HAP-1 (cell line): ENCODE measurements around the gene ZFP57.

Source experiments
- DNase-seq, 2 experiments: peaks; one replicate each; pipeline ENCODE4 v3.0.0-alpha.2; 2016 to 2020; ENCODE audit warnings: low spot score in 2 of 2
- H3K27me3 ChIP-seq: fragments of 250-450 bp; sonication (Bioruptor Pico); 2 replicates; pipeline ENCODE4 v1.5.1; 2020; ENCODE audit warnings: low read depth, mild to moderate bottlenecking, moderate library complexity
- H3K36me3 ChIP-seq: fragments of 250-450 bp; sonication (Bioruptor Pico); replicated peaks from 2 replicates; pipeline ENCODE4 v1.5.1; 2020; ENCODE audit warnings: mild to moderate bottlenecking
- H3K4me1 ChIP-seq: fragments of 250-450 bp; sonication (Bioruptor Pico); 2 replicates; pipeline ENCODE4 v1.5.1; 2020; ENCODE audit warnings: mild to moderate bottlenecking
- H3K4me3 ChIP-seq: fragments of 250-450 bp; sonication (Bioruptor Pico); 2 replicates; pipeline ENCODE4 v1.5.1; 2020; ENCODE audit warnings: mild to moderate bottlenecking, moderate library complexity
- H3K9me3 ChIP-seq: fragments of 250-450 bp; sonication (Bioruptor Pico); 2 replicates; pipeline ENCODE4 v1.5.1; 2020; ENCODE audit warnings: mild to moderate bottlenecking, moderate library complexity
- in situ Hi-C: fragments of 300-500 bp; cut with MboI; formaldehyde crosslinking; loops from 3 replicates; pipeline ENCODE4 v1.14.3; 2020; ENCODE audit warnings: low sequenced_read_pairs, inconsistent platforms, mixed read lengths

The ZFP57 gene

DNA sequence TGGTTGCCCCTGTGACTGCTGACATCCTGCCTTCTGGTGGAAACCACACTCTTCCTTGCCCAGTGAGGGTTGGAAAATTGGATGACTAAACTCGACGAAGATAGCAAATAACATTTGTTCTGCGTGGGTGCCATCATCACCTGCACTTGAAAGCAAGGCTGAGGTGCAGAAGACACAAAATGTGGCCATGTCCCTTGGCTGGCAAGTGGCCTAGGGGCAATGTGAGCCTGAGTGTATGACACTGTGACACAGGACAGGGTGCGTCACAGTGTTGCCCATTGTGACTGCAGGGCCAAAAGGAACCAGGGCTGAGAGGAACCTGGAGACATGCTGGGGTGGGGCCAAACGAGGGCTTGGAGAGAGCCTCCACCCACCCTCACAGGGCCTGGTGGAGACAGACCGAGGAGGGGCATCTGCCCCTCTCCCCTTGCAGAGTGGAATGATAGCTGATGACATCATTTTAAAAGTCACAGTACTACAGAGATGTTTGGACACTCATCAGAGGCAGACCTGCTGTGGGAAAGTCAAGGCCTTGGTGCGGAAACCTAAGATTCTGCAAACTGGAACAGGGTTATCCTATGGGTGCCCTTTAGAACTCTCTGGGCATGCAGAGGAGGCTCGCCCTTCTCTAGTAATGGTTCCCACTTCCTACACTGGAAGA lies 29.5 kb upstream of the ZFP57 start:
- Histone ChIP-seq H3K36me3 (no peaks in the 10 kb centered on the region), H3K4me3 (no peak overlapping the region)
- in situ Hi-C loops: loop anchor here (25.0 kb wide), 1 partner anchor 302 kb away; no protein-coding TSS in a partner anchor

DNA sequence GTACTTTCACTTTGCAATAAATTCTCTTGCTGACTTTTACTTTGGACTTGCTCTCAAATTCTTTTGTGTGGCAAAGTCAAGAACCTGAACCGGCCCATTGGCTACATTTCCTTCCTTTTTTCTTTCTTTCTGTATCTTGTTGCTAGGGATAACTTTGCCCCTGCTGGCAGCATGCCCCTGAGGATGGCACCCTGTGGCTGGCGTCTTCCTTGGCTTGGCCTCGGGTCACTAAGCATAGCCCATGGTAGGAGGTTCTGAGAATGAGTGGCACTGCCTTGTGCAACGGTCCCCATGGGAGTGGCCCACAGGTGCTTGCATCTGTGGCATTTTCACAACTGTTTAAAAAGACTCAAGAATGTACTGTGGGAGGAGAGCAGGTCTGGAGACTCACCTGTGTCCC lies 28.2 kb upstream of the ZFP57 start:
- no peak overlapping the region for H3K4me3 ChIP-seq

More for the DNA sequence above, 29.5 kb upstream of the ZFP57 start:
- no peaks in the 10 kb centered on the region for H3K9me3 ChIP-seq
- peaks cover 28% of the 10 kb centered on the region for H3K27me3 ChIP-seq
- H3K4me1 ChIP-seq: no peaks in the 10 kb centered on the region
- DNase-seq: no peak

DNA sequence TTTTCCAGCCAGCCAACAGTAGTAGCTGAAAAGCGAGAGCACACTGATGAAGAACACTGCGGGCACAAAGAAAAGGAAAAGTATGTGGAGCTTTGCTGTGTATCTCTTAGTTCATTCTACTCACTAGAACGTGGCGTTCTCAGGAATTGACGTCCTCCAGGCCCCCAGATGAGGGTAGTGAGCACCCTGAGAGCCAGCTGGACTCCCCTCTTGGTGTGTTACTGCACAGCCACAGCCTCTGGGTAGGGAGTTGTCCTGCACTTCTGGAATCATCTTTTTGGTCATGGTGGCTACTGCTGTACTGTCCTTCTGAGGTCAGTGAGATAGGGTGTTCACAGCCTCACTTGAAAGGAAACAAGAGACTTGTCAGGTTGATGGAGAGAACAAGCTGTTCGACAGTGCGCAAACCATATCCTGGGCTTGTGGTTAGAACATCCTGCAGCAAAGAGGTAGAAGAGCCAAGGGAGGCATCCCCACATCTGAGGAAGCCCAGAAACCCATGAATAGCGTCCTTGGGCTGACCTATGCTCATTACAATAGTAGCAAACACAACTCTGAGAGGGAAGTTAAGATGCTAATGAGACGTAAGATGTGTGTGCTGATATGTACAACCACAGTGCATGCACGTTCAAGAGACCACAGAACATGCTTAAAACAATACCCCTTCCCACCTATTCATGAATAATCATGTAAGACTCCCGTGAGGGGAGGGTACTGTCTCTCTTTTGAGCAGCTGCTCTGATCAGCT lies 27.7 kb upstream of the ZFP57 start:
- no peaks in the 10 kb centered on the region for H3K9me3 ChIP-seq
- H3K36me3 ChIP-seq: no peaks in the 10 kb centered on the region
- DNase-seq: no peak
- no peak overlapping the region for H3K4me3 ChIP-seq
- H3K27me3 ChIP-seq: peaks cover 28% of the 10 kb centered on the region
- H3K4me1 ChIP-seq: no peaks in the 10 kb centered on the region
- in situ Hi-C loops: loop anchor here (25.0 kb wide), 1 partner anchor 304 kb away; no protein-coding TSS in a partner anchor

More for the DNA sequence above, 28.2 kb upstream of the ZFP57 start:
- DNase-seq: no peak
- Histone ChIP-seq H3K27me3 (peaks cover 28% of the 10 kb centered on the region), H3K36me3 (no peaks in the 10 kb centered on the region), H3K4me1 (no peaks in the 10 kb centered on the region), H3K9me3 (no peaks in the 10 kb centered on the region)
- in situ Hi-C loops: loop anchor here (25.0 kb wide), 1 partner anchor 303 kb away; no protein-coding TSS in a partner anchor

DNA sequence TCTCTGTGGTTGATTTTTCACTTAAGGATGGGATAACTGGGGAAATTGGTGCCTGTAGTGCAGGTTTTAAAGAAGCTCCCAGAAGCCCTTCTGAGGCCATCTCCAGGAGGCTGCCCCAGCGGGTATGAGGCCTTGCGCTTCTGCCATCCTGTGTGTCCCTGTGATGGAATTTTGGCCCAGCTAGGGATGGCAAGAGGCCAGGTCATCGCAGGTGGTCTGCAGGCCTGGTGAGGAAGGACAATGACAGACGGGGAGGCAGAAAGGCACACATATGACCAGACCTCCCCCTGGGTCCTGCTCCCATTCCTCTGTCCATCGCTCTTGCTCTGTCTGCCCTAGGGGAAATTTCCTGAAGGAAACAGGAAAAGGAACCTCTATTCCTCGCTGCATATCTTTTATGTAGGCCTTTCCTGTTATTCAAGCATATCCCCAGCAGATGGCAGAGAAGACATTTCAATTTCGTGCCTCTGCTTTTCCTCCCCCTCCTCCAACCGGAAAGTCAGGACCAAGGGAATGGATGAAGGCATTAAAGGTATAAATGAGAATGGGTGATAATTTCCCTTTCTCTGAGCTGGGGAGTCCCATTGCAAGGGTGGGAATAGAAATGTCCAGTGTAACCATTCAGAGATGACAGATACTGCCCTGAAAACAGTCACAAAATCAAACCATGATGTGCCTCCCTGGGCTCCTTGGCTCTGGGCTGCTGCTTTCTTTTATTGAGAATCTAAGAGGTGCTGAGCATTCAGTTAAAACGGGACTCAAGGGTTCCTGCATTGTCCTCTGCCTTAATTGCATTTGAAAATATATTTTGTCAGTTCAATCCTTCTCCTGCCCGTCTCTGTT lies 24.7 kb upstream of the ZFP57 start:
- H3K4me3 ChIP-seq: no peak overlapping the region
- peaks cover 3% of the 10 kb centered on the region; the same call in 1 of the 2 replicates for H3K9me3 ChIP-seq
- in situ Hi-C loops: loop anchor here (25.0 kb wide), 1 partner anchor 307 kb away; no protein-coding TSS in a partner anchor
- no peaks in the 10 kb centered on the region for H3K4me1 ChIP-seq
- DNase-seq: peak; percentile 52 to 63
- H3K36me3 ChIP-seq: no peaks in the 10 kb centered on the region
- H3K27me3 ChIP-seq: peaks cover 28% of the 10 kb centered on the region

DNA sequence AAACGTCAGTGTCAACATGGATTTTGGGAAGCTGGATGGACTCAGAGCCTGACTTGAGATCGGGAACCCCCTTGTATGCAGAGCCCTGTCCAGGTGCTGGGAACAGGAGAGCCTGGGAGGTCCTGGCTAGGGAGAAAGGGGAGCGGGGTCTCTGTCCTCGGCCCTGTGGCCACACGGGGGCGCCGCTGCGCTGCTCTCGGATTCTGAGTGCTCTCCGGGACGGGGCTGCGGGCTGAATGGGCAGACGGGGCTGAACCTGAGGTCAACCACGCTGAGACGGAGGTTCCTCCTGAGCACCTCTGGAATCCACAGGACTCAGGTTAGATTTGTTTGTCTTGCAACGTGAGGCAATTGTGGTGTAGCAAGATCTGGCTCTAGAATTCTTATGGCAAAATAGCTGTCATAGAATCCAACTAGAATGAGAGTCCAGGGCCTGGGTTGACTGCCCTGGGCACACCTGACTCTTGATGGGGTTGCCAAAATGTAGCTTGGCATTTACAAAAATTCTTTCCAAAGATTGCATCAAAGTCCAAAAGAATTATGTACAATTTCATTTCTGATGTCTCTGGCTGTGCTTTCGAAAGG lies 21.7 kb upstream of the ZFP57 start:
- no peak overlapping the region for H3K4me3 ChIP-seq

DNA sequence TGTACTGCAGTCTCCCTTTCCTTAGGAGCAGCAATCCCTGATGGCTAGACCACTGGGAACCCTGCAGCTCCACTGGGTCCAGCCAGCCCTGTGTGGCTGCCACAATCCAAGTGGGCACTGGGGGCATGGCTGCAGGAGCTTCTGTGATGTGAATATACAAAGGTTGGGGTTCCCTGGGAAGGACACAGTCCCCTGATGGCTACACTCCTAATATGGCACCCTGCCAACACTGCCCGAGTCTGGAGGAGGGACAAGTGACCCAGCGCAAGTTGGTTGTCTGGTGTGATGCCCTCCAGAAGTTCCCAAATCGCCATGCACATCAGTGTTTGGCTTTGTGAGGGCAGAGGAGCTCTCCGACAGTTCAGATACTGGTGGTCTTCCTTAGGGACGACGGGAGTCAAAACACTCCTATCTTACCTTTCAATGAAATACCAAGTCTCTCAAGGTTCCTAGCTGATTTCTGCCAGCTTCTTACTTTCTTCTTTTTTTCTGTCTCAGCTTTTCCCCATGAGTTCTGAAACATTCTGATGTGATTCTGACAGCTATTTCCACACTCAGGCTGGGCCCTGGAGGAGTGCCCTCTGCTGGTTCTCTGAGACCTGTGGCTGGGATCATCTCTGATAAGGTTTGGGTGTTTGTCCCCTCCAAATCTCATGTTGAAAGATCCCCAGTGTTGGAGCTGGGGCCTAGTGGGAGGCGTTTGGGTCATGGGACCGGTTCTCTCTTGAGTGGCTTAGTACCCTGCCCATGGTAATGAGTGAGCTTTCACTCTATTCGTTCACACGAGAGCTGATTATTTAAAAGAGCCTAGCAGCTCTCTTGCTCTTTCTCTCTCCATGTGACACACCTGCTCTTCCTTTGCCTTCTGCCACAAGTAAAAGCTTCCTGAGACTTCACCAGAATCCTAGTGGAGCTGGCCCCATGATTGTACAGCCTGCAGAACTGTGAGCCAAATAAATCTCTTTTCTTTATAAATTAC lies 15.5 kb upstream of the ZFP57 start:
- in situ Hi-C loops: no loop called here
- DNase-seq: peak; percentile 11 to 51
- H3K9me3 ChIP-seq: no peaks in the 10 kb centered on the region; the same call in none of the 2 replicates
- no peaks in the 10 kb centered on the region for H3K27me3 ChIP-seq
- H3K4me3 ChIP-seq: no peak overlapping the region
- H3K36me3 ChIP-seq: no peaks in the 10 kb centered on the region
- no peaks in the 10 kb centered on the region for H3K4me1 ChIP-seq

More for the DNA sequence above, 21.7 kb upstream of the ZFP57 start:
- in situ Hi-C loops: loop anchor here (5.0 to 25.0 kb wide), 2 partner anchors 135 to 310 kb away; no protein-coding TSS in a partner anchor
- DNase-seq: peak in 1 of 2 experiments; percentile 81
- H3K9me3 ChIP-seq: peaks cover 3% of the 10 kb centered on the region; the same call in 1 of the 2 replicates
- no peaks in the 10 kb centered on the region for H3K4me1 ChIP-seq
- H3K27me3 ChIP-seq: peaks cover 14% of the 10 kb centered on the region
- H3K36me3 ChIP-seq: no peaks in the 10 kb centered on the region

DNA sequence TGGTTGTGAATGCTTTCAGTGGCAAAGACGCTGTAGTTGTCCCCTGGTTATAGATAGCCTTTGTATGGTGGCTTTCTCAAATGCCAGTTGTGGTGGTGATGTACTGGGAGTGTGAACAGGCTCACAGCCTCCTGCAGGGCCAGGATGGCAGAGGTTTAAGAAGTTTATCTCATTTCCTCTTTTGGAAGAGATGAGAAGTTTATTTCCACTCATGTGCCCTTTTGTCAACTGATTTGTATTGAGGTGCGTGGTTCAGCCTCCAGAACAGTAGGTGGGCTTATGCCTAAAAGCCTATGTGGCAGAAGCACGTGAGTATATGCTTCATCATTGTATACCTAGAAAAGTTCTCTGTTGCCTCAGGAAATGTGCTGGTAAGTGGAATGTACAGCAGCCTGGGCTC lies 13.7 kb upstream of the ZFP57 start:
- Histone ChIP-seq H3K36me3 (no peaks in the 10 kb centered on the region), H3K4me3 (no peak overlapping the region), H3K4me1 (no peaks in the 10 kb centered on the region), H3K9me3 (no peaks in the 10 kb centered on the region; the same call in none of the 2 replicates), H3K27me3 (no peaks in the 10 kb centered on the region)
- in situ Hi-C loops: no loop called here
- no peak for DNase-seq

DNA sequence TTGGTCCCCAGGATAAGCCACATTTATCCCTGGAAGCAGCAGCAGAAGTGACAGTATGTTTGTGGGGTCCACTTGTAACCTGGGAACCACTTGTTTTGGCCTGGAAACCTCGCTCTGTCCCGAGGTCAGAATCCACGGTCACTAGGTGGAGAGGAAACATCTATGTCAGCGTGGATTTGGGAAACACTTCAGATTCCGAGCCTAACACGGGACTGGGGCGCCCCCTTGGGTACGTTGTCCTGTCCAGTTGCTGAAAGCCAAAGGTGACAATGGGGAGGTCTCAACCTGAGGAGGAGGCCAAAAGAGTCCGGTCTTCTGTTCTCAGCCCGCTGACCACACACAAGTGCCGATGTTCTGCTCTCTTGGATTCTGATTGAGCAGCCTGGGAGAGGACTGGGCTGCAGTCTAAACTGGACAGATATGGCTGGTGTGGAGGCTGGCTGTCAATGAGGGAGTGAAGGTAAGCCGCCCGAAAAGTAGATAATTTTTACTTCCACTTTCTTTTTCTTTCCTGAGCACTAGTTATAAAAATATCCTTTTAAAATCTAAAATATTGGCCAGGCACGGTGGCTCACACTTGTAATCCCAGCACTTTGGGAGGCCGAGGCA lies 4.9 kb upstream of the ZFP57 start:
- no peaks in the 10 kb centered on the region for H3K9me3 ChIP-seq
- no peaks in the 10 kb centered on the region for H3K27me3 ChIP-seq
- H3K36me3 ChIP-seq: no peaks in the 10 kb centered on the region
- DNase-seq: peak in 1 of 2 experiments; percentile 48
- in situ Hi-C loops: no loop called here
- H3K4me1 ChIP-seq: no peaks in the 10 kb centered on the region
- H3K4me3 ChIP-seq: no peak overlapping the region

DNA sequence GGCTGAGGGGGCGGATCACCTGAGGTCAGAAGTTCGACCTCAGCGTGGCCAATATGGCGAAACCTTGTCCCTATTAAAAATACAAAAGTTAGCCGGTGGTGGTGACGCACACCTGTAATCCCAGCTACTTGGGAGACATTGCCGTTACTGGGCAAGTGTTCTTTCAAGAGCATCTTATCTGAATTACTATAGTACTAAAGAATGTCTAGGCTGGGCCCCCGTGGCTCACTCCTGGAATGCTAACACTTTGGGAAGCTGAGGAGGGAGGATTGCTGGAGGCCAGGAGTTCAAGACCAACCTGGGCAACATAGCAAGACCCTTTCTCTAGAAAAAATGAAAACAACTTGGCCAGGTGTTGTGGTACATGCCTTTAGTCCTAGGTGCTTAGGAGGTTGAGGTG lies 859 bp upstream of the ZFP57 start:
- no peaks in the 10 kb centered on the region for H3K4me1 ChIP-seq
- H3K36me3 ChIP-seq: no peaks in the 10 kb centered on the region
- no peak for DNase-seq
- in situ Hi-C loops: no loop called here
- no peak overlapping the region for H3K4me3 ChIP-seq
- H3K9me3 ChIP-seq: no peaks in the 10 kb centered on the region
- no peaks in the 10 kb centered on the region for H3K27me3 ChIP-seq

DNA sequence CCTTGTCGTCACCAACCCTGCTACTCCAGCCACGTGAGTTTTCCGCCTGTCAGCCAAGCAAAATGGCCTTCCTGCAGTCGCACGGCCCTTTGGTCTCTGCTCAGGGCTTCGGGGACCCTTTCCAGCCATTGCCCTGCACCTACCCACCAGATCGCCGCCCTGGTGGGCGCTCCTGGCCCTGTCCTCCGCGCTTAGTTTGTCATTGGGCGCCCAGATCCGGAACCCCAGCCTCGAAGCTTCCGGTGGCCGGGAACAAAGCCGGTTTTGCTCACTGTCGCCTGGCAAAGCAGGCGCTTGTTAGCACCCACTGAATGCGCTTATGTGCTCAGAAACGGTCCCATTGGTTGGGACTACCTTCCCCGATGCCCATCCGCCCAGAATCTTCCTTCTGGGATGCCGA lies 536 bp downstream of the ZFP57 start:
- DNase-seq: no peak
- H3K36me3 ChIP-seq: no peaks in the 10 kb centered on the region
- no peak overlapping the region for H3K4me3 ChIP-seq
- in situ Hi-C loops: no loop called here
- no peaks in the 10 kb centered on the region for H3K4me1 ChIP-seq
- H3K27me3 ChIP-seq: no peaks in the 10 kb centered on the region
- H3K9me3 ChIP-seq: no peaks in the 10 kb centered on the region

DNA sequence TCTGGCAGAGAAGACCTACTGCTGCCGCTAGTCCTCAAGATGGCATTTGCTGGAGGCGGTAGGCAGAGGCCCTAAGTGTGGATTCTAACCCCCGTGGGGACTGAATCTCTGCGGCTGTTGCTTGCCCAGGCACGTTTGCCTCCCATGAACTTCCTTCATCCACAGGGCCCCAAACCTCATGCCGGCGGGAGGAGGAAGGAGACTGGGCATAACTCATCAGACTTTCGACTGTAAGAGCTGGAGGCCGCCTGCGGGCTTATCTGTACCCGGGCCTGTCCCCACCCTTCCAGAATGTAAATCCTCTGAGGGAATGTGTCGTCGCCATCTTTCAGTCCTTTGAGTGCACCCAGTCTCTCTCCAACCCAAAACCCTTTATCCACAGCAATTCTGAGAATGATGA lies 990 bp downstream of the ZFP57 start:
- DNase-seq: no peak
- Histone ChIP-seq H3K4me3 (no peak overlapping the region), H3K4me1 (no peaks in the 10 kb centered on the region), H3K27me3 (no peaks in the 10 kb centered on the region), H3K36me3 (no peaks in the 10 kb centered on the region), H3K9me3 (no peaks in the 10 kb centered on the region)
- in situ Hi-C loops: no loop called here

DNA sequence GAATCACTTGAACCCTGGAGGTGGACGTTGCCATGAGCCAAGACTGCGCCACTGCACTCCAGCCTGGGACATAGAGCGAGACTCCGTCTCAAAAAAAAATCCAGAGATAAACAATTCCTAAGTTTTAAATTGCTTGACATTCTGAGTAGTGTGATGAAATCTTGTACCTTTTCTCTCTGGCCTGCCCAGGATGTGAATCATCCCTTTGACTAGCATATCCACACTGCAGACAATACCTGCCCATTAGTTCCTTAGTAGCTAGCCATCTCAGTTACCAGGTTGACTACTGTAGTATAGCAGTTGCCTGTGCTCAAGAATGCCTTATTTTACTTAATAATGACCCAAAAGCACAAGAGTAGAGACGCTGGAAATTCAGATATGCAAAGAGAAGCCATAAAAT lies 2.8 kb downstream of the ZFP57 start:
- H3K9me3 ChIP-seq: no peaks in the 10 kb centered on the region
- no peaks in the 10 kb centered on the region for H3K4me1 ChIP-seq
- no peaks in the 10 kb centered on the region for H3K36me3 ChIP-seq
- no peak for DNase-seq
- in situ Hi-C loops: no loop called here
- H3K27me3 ChIP-seq: no peaks in the 10 kb centered on the region
- no peak overlapping the region for H3K4me3 ChIP-seq
